ENCODE results near the gene VWA5B2. TPM values are rescaled to one million over a fixed set of nuclear protein-coding genes. Genes with fewer than 3 reads are reported as not detected.

The VWA5B2 gene
- total and polyA plus RNA-seq, 9 of the 15 experiments (the other 6 are each of a cell fraction or from before 2014, with no cell fraction given) = 0.04 TPM; not detected in 8

DNA sequence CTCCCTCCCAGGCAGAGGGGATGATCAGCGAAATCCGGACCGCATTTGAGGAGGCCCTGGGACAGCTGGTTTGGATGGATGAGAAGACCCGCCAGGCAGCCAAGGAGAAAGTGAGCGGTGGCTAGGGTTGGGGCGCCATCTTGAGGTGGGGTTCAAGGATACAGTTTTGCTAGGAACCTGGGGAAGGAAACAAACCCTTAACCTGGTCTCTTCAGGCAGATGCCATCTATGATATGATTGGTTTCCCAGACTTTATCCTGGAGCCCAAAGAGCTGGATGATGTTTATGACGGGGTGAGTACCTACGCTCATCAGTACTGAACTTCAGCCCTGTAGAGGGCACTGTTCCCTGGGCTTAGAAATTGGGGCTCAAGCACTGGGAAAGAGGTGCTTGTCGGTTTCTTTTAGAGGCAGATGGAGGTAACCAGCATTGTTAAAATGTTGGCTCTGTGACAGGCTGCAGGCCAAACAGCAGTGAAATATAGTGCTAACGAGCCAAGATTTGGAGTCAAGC, 60.1 kb downstream of the VWA5B2 start (continued):
- TF ChIP-seq, protein P1, sequence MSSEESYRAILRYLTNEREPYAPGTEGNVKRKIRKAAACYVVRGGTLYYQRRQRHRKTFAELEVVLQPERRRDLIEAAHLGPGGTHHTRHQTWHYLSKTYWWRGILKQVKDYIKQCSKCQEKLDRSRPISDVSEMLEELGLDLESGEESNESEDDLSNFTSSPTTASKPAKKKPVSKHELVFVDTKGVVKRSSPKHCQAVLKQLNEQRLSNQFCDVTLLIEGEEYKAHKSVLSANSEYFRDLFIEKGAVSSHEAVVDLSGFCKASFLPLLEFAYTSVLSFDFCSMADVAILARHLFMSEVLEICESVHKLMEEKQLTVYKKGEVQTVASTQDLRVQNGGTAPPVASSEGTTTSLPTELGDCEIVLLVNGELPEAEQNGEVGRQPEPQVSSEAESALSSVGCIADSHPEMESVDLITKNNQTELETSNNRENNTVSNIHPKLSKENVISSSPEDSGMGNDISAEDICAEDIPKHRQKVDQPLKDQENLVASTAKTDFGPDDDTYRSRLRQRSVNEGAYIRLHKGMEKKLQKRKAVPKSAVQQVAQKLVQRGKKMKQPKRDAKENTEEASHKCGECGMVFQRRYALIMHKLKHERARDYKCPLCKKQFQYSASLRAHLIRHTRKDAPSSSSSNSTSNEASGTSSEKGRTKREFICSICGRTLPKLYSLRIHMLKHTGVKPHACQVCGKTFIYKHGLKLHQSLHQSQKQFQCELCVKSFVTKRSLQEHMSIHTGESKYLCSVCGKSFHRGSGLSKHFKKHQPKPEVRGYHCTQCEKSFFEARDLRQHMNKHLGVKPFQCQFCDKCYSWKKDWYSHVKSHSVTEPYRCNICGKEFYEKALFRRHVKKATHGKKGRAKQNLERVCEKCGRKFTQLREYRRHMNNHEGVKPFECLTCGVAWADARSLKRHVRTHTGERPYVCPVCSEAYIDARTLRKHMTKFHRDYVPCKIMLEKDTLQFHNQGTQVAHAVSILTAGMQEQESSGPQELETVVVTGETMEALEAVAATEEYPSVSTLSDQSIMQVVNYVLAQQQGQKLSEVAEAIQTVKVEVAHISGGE (CRISPR knock-in tag; IDR thresholded peaks at IDR 0.05) = 0 out of 6 replicates have a peak, but pooled peaks of 1 of the 3 experiments have one; percentile 35
- TF ChIP-seq SIN3A (IDR thresholded peaks at IDR 0.05; ENCODE audit: borderline replicate concordance in 2 of 2, control insufficient read depth in 1 of 2, low read depth in 2 of 2, low read length in 2 of 2) (no peak), STAG1 (CRISPR knock-in tag; IDR thresholded peaks at IDR 0.05; ENCODE audit: borderline replicate concordance) (peak; percentile 81), TSC22D4 (tag; IDR thresholded peaks at IDR 0.05) (no peak), GABPB1 (CRISPR knock-in tag; IDR thresholded peaks at IDR 0.05) (0 out of 2 replicates have a peak, but pooled peaks have one; percentile 20), ZBED1 (IDR thresholded peaks at IDR 0.05) (no peak), DIDO1 (tag; IDR thresholded peaks at IDR 0.05; ENCODE audit: low read depth) (no peak), RAD21 (CRISPR knock-in tag; conservative IDR thresholded peaks at IDR 0.05 in 1 of 2, IDR thresholded peaks at IDR 0.05 in 1 of 2) (peak; percentile 76 to 87), ZNF717 (CRISPR knock-in tag; IDR thresholded peaks at IDR 0.05) (no peak), MAZ (CRISPR knock-in tag; conservative IDR thresholded peaks at IDR 0.05 in 1 of 2, IDR thresholded peaks at IDR 0.05 in 1 of 2) (peak in 1 of 2 experiments; percentile 52; a peak in 2 of 4 replicates), CTBP1 (IDR thresholded peaks at IDR 0.05; ENCODE audit: borderline replicate concordance) (peak; percentile 65; the same call in 1 of the 2 replicates), TEAD1 (CRISPR knock-in tag; IDR thresholded peaks at IDR 0.05) (0 out of 4 replicates have a peak, but pooled peaks of 1 of the 2 experiments have one; percentile 28), ZNF57 (CRISPR knock-in tag; IDR thresholded peaks at IDR 0.05) (no peak)
- TF ChIP-seq, protein P2, sequence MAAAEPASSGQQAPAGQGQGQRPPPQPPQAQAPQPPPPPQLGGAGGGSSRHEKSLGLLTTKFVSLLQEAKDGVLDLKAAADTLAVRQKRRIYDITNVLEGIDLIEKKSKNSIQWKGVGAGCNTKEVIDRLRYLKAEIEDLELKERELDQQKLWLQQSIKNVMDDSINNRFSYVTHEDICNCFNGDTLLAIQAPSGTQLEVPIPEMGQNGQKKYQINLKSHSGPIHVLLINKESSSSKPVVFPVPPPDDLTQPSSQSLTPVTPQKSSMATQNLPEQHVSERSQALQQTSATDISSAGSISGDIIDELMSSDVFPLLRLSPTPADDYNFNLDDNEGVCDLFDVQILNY (CRISPR knock-in tag; IDR thresholded peaks at IDR 0.05) = no peak
- TF ChIP-seq, protein P3, sequence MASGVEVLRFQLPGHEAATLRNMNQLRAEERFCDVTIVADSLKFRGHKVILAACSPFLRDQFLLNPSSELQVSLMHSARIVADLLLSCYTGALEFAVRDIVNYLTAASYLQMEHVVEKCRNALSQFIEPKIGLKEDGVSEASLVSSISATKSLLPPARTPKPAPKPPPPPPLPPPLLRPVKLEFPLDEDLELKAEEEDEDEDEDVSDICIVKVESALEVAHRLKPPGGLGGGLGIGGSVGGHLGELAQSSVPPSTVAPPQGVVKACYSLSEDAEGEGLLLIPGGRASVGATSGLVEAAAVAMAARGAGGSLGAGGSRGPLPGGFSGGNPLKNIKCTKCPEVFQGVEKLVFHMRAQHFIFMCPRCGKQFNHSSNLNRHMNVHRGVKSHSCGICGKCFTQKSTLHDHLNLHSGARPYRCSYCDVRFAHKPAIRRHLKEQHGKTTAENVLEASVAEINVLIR (CRISPR knock-in tag; IDR thresholded peaks at IDR 0.05) = no peak
- TF ChIP-seq, protein P4, sequence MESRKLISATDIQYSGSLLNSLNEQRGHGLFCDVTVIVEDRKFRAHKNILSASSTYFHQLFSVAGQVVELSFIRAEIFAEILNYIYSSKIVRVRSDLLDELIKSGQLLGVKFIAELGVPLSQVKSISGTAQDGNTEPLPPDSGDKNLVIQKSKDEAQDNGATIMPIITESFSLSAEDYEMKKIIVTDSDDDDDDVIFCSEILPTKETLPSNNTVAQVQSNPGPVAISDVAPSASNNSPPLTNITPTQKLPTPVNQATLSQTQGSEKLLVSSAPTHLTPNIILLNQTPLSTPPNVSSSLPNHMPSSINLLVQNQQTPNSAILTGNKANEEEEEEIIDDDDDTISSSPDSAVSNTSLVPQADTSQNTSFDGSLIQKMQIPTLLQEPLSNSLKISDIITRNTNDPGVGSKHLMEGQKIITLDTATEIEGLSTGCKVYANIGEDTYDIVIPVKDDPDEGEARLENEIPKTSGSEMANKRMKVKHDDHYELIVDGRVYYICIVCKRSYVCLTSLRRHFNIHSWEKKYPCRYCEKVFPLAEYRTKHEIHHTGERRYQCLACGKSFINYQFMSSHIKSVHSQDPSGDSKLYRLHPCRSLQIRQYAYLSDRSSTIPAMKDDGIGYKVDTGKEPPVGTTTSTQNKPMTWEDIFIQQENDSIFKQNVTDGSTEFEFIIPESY (CRISPR knock-in tag; IDR thresholded peaks at IDR 0.05) = peak; percentile 26; the same call in 1 of the 2 replicates
- TF ChIP-seq, protein P5, sequence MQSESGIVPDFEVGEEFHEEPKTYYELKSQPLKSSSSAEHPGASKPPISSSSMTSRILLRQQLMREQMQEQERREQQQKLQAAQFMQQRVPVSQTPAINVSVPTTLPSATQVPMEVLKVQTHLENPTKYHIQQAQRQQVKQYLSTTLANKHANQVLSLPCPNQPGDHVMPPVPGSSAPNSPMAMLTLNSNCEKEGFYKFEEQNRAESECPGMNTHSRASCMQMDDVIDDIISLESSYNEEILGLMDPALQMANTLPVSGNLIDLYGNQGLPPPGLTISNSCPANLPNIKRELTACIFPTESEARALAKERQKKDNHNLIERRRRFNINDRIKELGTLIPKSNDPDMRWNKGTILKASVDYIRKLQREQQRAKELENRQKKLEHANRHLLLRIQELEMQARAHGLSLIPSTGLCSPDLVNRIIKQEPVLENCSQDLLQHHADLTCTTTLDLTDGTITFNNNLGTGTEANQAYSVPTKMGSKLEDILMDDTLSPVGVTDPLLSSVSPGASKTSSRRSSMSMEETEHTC (IDR thresholded peaks at IDR 0.05) = no peak

Measured in K562 (cell line).